Measurements from ENCODE around the gene SMAD4.
"Not testable (repeated sequence)": the region's sequence is repeated elsewhere in the genome, so short reads cannot be mapped to it uniquely, and the experiment has no call there.

The SMAD4 gene

GRCh38 chr18:51029694-51030536 lies at the start of gene SMAD4:
SMAD4 (plus strand) TSS chr18:51030213; CDS start chr18:51047047, 16,834 bp downstream.
- DNase-seq: peak; percentile 98

DNA sequence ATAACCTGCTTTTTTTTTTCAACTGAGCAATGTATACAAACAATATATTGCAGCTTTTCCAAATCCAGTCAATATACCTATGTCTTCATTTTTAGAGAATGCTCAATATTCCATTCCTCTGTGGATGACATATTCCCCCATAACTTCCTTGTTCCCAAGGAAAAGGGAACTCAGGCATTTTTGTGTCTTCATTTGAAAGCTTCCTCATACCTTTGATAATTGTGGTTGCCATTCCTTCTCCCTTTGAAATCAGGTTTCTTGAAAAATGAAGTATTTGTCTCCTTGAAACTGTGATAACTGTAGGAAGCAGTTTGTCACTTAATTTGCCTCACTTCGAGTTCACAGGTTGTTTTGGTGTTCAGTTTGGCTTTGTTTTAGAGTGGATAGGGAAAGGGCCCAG lies 48.6 kb upstream of the SMAD4 start:
- no peak for DNase-seq

- no peak for DNase-seq
These were observed 47.8 kb upstream of the SMAD4 start for GRCh38 chr18:50982086-50982801.

DNA sequence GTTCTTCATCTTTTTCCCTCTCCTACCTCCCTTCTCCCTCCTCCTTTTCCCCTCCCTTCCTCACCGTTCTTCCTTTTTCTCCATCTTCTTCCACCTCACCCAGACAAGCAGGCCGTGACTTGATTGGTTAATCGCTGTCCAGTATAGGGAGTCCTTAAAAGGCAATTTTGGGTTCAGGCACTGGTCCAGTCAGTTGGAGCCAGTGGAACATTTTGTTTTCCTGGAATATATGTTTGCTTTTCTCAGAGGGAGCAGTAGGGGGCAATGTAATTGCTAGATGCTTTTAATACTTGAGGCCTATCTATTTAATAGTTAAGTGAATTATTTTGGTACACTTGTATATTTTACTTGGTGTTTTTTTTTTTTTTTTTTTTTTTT lies 47.2 kb upstream of the SMAD4 start:
- DNase-seq: no peak

- no peak for DNase-seq
These were observed 43.5 kb upstream of the SMAD4 start for GRCh38 chr18:50986360-50987087.

GRCh38 chr18:50987261-50987660 lies 42.8 kb upstream of the SMAD4 start:
- no peak for DNase-seq

DNA sequence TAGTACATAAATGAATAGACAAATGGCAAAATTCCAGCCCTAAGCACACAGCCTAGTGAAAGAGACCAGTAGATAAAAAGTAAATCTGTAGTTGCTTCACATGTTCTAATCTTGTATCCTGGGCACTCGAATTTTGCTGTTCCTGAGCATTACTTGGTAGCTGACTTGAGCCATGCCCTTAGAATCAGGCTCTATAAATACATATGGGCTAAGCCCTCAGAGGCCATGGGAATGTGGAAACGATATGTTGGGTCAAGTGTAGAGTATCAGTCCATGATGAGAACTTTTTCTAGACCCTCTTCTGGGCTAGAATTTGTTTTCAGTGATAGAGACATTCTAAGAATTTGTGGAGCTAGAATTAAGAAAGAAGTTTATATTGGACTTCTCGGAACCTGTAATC lies 40.3 kb upstream of the SMAD4 start:
- no peak for DNase-seq

GRCh38 chr18:50992351-50992762 lies 37.7 kb upstream of the SMAD4 start:
- DNase-seq: no peak

DNA sequence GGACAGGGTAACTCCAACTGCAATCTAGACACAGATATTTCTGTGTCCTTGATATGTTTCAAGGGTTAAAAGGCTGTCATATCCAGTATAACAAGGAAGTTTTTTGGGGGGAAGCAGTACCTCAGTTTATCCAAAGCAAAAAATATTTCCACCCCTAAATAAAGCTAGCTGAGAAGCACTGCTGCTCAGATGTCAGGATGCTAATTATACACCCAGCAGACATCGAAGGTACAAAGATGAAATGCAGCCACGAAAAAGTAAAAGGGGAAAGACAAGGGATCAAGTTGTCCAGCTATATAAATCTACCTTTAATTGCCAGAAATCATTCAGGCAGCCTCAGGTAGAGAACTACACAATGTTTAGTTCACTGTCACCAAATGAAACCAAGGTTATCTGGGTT lies 36.0 kb upstream of the SMAD4 start:
- no peak for DNase-seq

DNA sequence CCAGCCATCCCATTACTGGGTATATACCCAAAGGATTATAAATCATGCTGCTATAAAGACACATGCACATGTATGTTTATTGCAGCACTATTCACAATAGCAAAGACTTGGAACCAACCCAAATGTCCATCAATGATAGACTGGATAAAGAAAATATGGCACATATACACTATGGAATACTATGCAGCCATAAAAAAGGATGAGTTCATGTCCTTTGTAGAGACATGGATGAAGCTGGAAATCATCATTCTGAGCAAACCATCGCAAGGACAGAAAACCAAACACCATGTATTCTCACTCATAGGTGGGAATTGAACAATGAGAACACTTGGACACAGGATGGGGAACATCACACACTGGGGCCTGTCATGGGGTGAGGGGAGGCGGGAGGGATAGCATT lies 26.8 kb upstream of the SMAD4 start:
- not testable (repeated sequence) for DNase-seq

DNA sequence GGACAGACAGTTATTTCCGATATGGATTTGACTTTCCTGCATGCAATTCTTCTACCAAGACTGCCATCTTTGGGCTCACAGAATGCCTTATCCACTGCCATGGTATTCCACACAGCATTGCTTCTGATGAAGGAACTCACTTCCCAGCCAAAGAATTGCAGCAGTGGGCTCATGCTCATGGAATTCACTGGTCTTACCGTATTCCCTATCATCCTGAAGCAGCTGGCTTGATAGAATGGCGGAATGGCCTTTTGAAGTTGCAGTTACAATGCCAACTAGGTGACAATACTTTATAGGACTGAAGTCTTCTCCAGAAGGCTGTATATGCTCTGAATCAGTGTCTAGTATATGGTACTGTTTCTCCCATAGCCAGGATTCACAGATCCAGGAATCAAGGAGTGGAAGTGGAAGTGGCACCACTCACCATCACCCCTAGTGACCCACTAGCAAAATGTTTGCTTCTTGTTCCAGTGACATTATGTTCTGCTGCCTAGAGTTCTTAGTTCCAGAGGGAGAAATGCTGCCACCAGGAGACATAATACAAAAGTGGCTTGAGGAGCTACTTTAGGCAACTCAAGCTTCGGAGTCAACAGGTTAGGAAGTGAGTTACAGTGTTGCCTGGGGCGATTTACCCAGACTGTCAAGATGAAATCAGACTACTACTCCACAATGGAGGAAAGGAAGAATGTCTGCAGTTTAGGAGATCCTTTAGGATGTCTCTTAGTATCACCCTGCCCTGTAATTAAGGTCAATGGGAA lies 23.8 kb upstream of the SMAD4 start:
- no peak for DNase-seq

GRCh38 chr18:51006948-51007789 lies 22.8 kb upstream of the SMAD4 start:
- DNase-seq: no peak

GRCh38 chr18:51007790-51008139 lies 22.2 kb upstream of the SMAD4 start:
- no peak for DNase-seq

DNA sequence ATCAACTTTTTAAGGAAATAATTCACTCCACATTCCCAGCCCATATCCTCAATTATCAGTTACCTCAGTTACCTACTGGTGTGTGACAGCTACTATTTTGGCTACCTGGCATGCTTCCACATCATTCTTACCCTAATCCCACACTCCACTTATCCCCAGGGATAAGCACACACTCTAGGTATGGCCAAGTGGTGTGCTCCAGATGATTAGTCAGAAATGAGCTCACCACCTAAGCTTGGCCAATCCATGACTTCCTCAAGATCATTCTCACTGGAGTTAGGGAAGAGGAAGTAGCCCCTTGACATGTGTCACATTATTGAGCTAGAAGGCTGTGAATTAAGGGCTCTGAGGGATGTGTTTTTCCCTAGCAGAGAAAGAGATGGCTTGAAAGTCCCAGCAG lies 20.9 kb upstream of the SMAD4 start:
- DNase-seq: no peak

- DNase-seq: no peak
These were observed 19.8 kb upstream of the SMAD4 start for GRCh38 chr18:51010218-51010617.

DNA sequence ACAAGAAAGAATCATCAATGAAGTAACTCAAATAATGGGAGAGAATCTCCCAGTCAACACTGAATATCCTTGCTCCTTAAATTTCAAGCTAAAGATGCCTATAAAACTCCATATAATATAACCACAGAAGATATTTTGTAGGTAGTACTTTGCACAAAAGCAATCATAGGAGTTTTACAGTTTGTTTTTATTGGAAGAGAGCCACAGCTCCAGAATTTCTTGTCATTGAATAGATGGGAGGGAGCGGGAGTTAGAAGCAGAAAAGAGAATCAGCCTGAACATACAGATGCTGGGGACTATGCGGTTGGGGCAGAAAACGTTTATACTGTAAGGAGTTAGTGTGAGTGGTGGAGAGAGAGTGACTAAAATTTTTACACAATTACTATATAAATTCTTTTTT lies 18.3 kb upstream of the SMAD4 start:
- no peak for DNase-seq

- no peak for DNase-seq
These were observed 17.6 kb upstream of the SMAD4 start for GRCh38 chr18:51012441-51012840.

DNA sequence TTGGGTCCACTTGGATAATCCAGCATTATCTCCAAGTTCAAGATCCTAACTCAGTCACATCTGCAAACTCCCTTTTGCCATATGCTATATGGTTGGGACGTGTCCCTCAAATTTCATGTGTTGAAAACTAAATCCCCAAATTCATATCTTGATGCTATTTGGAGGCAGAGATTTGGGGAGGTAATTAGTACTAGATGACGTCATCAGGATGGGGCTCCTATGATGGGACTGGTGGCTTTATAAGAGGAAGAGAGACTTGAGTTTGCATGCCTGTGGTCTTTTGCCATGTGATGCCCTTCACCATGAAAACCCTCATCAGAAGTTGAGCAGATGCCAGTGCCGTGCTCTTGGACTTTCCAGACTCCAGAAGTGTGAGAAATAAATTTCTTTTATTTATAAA lies 16.8 kb upstream of the SMAD4 start:
- no peak for DNase-seq

- DNase-seq: no peak
These were observed 12.7 kb upstream of the SMAD4 start for GRCh38 chr18:51017140-51017879.

DNA sequence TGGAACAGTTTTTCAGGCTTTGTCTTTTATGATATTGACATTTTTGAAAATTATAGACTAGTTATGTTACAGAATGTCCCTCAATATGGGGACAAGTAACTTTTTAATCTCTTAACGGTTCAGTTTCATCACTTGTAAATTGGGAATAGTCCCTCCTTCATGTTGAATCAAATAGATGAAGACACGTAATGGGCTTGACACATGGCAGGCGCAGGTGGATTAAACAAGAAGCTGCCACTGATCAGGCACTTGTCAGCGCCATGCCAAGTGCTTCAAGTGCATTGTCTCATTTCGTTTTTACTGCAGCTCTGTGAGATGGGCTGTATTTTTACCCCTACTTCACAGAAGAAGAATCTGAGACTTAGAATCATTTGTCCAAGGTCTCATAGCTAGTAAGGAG lies 9.5 kb upstream of the SMAD4 start:
- DNase-seq: no peak

DNA sequence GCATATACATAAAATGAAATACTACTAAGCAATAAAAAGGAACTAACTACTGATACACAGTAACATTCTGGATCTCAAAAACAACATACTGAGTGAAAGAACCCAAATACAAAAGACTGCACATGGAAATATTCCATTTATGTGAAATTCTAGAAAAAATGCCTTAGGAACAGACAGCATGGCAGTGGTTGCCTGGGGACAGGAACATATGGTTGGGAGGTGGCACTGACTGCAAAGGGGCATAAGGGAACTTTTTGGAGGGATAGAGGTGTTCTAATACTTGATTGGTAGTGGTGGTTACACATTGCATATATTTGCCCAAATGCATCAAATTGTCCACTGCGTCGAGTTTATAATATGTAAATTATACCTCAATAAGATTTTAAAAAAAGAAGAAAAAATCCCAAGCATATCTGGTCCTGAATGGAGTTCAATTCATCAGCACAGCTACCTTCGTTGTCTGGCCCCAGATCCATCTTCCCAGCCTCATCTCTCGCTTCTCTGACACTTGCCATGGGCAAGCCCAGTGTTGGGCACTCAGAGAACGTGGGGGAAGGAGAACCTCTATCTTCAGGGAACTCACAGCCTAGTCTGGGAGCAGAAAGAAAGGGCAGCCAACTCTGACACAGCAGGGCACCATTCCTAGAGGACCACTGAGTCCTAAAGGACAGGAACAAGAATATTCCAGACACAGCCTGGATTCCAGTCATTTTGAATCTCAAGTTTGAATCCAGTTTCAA lies 8.6 kb upstream of the SMAD4 start:
- no peak for DNase-seq

Measured in activated gamma-delta T cell treated with Interleukin-2 at 50 U/mL for 16 hours (primary cell).